Neural progenitor cell (in vitro differentiated cells): ENCODE results near the gene XCR1.

ENCODE experiments used
- EZH2phosphoT487 ChIP-seq: fragments of 200-600 bp; sonication (generic); IDR thresholded peaks from 2 replicates; pipeline ENCODE4 v1.6.1; 2017; ENCODE audit warnings: antibody characterized with exemption
- TF ChIP-seq, protein P1 (sequence below): fragments of 200-600 bp; sonication (generic); IDR thresholded peaks from 2 replicates; pipeline ENCODE4 v1.5.1; 2017; ENCODE audit warnings: antibody characterized with exemption, mild to moderate bottlenecking

DNA sequence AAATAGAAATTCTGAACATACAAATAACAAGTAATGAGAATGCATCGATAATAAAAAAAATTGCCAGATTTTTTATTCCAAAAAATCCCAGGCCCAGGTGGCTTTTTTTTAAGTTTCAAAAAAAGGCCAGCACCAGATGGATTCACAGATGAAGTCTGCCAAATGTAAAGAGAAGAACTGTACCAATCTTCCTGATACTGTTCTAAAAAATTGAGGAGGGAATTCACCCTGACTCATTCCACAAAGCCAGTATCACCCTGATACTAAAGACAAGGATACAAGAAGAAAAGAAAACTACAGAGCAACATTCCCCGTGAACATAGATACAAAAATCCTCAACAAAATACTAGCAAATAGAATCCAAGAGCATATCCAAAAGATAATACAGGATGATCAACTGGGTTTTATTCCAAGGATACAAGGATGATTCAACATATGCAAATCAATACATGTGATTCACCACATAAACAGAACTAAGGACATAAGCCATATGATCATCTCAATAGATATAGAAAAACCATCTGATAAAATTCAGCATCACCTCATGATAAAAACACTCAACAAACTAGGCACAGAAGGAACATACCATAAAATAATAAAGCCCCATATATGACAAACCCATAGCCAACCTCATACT lies 44.1 kb upstream of the XCR1 start:
- TF ChIP-seq, protein P1, sequence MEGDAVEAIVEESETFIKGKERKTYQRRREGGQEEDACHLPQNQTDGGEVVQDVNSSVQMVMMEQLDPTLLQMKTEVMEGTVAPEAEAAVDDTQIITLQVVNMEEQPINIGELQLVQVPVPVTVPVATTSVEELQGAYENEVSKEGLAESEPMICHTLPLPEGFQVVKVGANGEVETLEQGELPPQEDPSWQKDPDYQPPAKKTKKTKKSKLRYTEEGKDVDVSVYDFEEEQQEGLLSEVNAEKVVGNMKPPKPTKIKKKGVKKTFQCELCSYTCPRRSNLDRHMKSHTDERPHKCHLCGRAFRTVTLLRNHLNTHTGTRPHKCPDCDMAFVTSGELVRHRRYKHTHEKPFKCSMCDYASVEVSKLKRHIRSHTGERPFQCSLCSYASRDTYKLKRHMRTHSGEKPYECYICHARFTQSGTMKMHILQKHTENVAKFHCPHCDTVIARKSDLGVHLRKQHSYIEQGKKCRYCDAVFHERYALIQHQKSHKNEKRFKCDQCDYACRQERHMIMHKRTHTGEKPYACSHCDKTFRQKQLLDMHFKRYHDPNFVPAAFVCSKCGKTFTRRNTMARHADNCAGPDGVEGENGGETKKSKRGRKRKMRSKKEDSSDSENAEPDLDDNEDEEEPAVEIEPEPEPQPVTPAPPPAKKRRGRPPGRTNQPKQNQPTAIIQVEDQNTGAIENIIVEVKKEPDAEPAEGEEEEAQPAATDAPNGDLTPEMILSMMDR, result no peak
- no peak for TF ChIP-seq EZH2phosphoT487
